GM12874 (cell line): ENCODE measurements around the gene SAP130.

Experiments used
- CTCF ChIP-seq: IDR thresholded peaks from 2 replicates; pipeline ENCODE4 v1.5.1; 2011; ENCODE audit warnings: low read depth, mild to moderate bottlenecking, control low read depth, low read length, moderate library complexity; ENCODE audit not compliant: insufficient read depth

Gene SAP130

GRCh38 chr2:128027801-128028667 lies at the start of gene SAP130:
Gene SAP130, minus strand, starts transcription at chr2:128028059. Its CDS starts 1,767 bp downstream, at chr2:128026292.
- no peak for TF ChIP-seq CTCF

GRCh38 chr2:128076461-128077106 lies 48.7 kb upstream of the SAP130 start:
- no peak for TF ChIP-seq CTCF

GRCh38 chr2:128073278-128073677 lies 45.4 kb upstream of the SAP130 start:
- no peak for TF ChIP-seq CTCF

- TF ChIP-seq CTCF = no peak
Measured at GRCh38 chr2:128069769-128070168, 41.9 kb upstream of the SAP130 start.

GRCh38 chr2:128064353-128064752 lies 36.5 kb upstream of the SAP130 start:
- no peak for TF ChIP-seq CTCF

- TF ChIP-seq CTCF = no peak
Measured at GRCh38 chr2:128062571-128062970, 34.7 kb upstream of the SAP130 start.

GRCh38 chr2:128058114-128058513 lies 30.3 kb upstream of the SAP130 start:
- no peak for TF ChIP-seq CTCF
